Measurements from ENCODE around the gene MKRN2OS. TPM values are rescaled to one million over a fixed set of nuclear protein-coding genes. Genes with fewer than 3 reads are reported as not detected.

MKRN2OS gene, protein sequence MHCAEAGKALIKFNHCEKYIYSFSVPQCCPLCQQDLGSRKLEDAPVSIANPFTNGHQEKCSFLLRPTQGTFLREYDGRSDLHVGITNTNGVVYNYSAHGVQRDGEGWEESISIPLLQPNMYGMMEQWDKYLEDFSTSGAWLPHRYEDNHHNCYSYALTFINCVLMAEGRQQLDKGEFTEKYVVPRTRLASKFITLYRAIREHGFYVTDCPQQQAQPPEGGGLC
- not detected for total RNA-seq
- 1 to 10 TPM in 1 of 2 donors, not detected in 1; 5.0 TPM for polyA plus RNA-seq
- long read RNA-seq, donor 1, partial matches to known transcripts: 0 of 1 reads
- long read RNA-seq, donor 1, other reads (novel, unspliced or antisense): 1 of 1 reads
- long read RNA-seq, donor 2, partial matches to known transcripts: 0 of 3 reads
- long read RNA-seq, donor 2, other reads (novel, unspliced or antisense): 3 of 3 reads

DNA sequence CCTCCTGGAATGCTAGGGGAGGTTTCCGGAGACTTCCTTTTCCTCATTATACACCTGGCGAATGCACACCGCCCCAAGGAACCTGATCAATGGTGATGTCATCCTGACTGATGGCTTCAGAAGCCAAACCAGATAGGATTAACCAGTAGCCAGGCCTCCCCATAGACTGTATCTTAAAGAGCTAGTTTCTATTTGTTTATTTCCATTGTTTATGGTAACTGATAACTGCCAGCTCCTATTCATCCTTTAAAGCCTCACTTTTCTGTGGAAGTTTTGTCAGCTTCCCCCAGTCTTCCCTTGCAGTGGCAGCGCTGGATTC, at the start of gene MKRN2OS:
Gene MKRN2OS (minus strand): TSS at position 27 of the 319 bp plus-strand sequence. CDS start 35 bp downstream, outside the sequence.
- no peak for ATAC-seq (ENCODE audit: low FRiP score)
- 51 to 53% methylated on average over 4 of the region's 4 CpGs for WGBS, 2 donors

DNA sequence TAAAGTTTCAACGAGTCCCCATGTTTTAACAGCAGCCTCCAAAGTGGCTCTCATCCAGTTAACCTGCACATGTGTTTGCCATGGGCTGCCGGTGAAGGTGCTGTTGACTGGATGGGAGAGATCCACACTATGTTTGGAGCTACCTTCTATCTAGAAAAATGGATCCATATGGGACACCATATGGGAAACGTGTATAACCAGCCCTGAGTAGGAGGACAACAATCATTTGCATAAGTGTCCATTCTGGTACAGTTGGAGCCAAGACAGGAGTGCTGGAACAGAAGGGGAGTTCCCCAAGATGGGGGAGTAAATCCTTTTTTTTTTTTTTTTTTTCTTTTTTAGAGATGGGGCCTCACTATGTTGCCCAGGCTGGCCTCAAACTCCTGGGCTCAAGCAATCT, 48.2 kb upstream of the MKRN2OS start:
- Histone ChIP-seq H3K27ac (ENCODE audit: low read depth in 1 of 2, low read length in 2 of 2) (no peak overlapping the region), H3K27me3 (ENCODE audit: control insufficient read depth in 1 of 2, insufficient read depth in 2 of 2, low read length in 1 of 2) (no peaks in the 10 kb centered on the region), H3K36me3 (ENCODE audit: control insufficient read depth in 1 of 2, insufficient read depth in 2 of 2, low read length in 1 of 2) (peaks cover 7 to 20% of the 10 kb centered on the region in 2 donors)

More for the DNA sequence above, at the start of gene MKRN2OS:
- Histone ChIP-seq H3K27me3 (ENCODE audit: control insufficient read depth in 1 of 2, insufficient read depth in 2 of 2, low read length in 1 of 2) (no peaks in the 10 kb centered on the region), H3K4me3 (ENCODE audit: low read length in 2 of 2) (no peak within 1 kb of the TSS), H3K27ac (ENCODE audit: low read depth in 1 of 2, low read length in 2 of 2) (no peak within 1 kb of the TSS), H3K36me3 (ENCODE audit: control insufficient read depth in 1 of 2, insufficient read depth in 2 of 2, low read length in 1 of 2) (no peaks in the 10 kb centered on the region), H3K4me1 (ENCODE audit: control insufficient read depth in 1 of 2, insufficient read depth in 2 of 2, low read length in 2 of 2) (no peaks in the 10 kb centered on the region), H3K9me3 (ENCODE audit: control insufficient read depth, low read length) (no peaks in the 10 kb centered on the region)
- DNase-seq: no peak
- intact Hi-C loops (cut with DNase I): no loop called here

DNA sequence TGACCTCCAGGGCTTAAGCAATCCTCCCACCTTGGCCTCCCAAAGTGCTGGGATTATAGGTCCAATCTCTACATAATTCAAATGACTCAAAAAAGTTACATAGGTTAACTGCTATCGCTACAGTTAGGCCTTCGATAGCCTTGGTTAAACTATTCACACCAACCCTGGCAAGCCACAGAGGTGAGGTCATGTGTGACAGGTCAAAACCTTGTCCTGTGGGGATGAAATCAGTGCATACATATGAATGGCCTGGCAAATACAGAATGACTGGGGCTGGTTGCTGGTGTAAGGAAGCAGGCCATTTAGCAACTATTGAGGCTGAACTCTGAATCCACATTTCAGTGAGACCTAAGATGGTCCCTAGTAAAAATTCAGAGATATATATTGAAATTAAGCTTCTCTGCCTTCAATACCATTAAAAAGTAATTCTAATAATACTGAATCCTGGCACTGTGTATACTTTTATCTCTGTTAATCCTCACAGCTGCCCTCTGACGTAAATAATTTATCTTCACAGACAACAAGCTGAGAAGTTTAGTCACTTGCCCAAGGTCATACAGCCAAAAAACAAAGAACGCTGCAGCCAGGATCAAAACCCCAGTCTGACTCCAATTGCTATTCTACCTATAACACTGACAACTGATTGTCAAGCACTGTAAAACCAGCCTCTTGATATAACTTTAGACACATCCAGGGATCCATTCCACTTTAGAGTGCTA, 46.9 kb upstream of the MKRN2OS start:
- Histone ChIP-seq H3K4me3 (ENCODE audit: low read length in 2 of 2) (no peak overlapping the region), H3K27ac (ENCODE audit: low read depth in 1 of 2, low read length in 2 of 2) (no peak overlapping the region), H3K27me3 (ENCODE audit: control insufficient read depth in 1 of 2, insufficient read depth in 2 of 2, low read length in 1 of 2) (no peaks in the 10 kb centered on the region), H3K4me1 (ENCODE audit: control insufficient read depth in 1 of 2, insufficient read depth in 2 of 2, low read length in 2 of 2) (no peaks in the 10 kb centered on the region), H3K9me3 (ENCODE audit: control insufficient read depth, low read length) (no peaks in the 10 kb centered on the region), H3K36me3 (ENCODE audit: control insufficient read depth in 1 of 2, insufficient read depth in 2 of 2, low read length in 1 of 2) (peaks cover 3 to 20% of the 10 kb centered on the region in 2 donors)
- DNase-seq (no peak), ATAC-seq (ENCODE audit: low FRiP score) (no peak)
- intact Hi-C loops (cut with DNase I): loop anchor here in 1 of 2 donors (10.0 kb wide), 1 partner anchor 133 kb away; no protein-coding TSS in a partner anchor
- 93% methylated on average over 4 of the region's 4 CpGs for WGBS, 2 donors

More for the DNA sequence above, 48.2 kb upstream of the MKRN2OS start:
- Histone ChIP-seq H3K4me3 (ENCODE audit: low read length in 2 of 2) (no peak overlapping the region), H3K4me1 (ENCODE audit: control insufficient read depth in 1 of 2, insufficient read depth in 2 of 2, low read length in 2 of 2) (no peaks in the 10 kb centered on the region), H3K9me3 (ENCODE audit: control insufficient read depth, low read length) (no peaks in the 10 kb centered on the region)
- intact Hi-C loops (cut with DNase I): loop anchor here in 1 of 2 donors (10.0 kb wide), 1 partner anchor 131 kb away; no protein-coding TSS in a partner anchor
- ATAC-seq (ENCODE audit: low FRiP score) (no peak), DNase-seq (no peak)
- WGBS, 2 donors: 89 to 90% methylated on average over 3 of the region's 3 CpGs

DNA sequence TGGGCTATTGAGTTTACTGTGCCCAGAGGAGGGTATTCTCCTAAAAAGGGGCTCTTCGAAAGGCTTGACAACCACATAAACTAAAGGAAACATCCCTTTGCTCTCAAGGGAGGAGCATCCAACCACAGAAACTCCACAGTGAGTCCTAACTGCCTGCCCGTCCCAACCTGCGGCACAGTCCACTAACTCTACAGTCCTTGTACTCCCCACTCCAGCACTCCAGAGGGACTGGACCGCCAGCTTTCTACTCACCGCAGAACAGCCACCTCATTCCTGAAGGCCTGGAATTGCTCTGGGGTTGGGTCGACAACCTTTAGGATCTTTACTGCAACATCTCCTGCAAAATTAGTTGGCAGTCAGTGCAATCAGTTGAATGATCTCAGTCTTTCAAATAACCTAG, 46.2 kb upstream of the MKRN2OS start:
- Histone ChIP-seq H3K36me3 (ENCODE audit: control insufficient read depth in 1 of 2, insufficient read depth in 2 of 2, low read length in 1 of 2) (peaks cover 3 to 20% of the 10 kb centered on the region in 2 donors), H3K27ac (ENCODE audit: low read depth in 1 of 2, low read length in 2 of 2) (no peak overlapping the region), H3K4me1 (ENCODE audit: control insufficient read depth in 1 of 2, insufficient read depth in 2 of 2, low read length in 2 of 2) (no peaks in the 10 kb centered on the region), H3K27me3 (ENCODE audit: control insufficient read depth in 1 of 2, insufficient read depth in 2 of 2, low read length in 1 of 2) (no peaks in the 10 kb centered on the region), H3K4me3 (ENCODE audit: low read length in 2 of 2) (no peak overlapping the region), H3K9me3 (ENCODE audit: control insufficient read depth, low read length) (no peaks in the 10 kb centered on the region)
- DNase-seq (no peak), ATAC-seq (ENCODE audit: low FRiP score) (no peak)
- intact Hi-C loops (cut with DNase I): loop anchor here in 1 of 2 donors (10.0 kb wide), 1 partner anchor 133 kb away; no protein-coding TSS in a partner anchor
- 93 to 94% methylated on average over 6 of the region's 6 CpGs for WGBS, 2 donors

DNA sequence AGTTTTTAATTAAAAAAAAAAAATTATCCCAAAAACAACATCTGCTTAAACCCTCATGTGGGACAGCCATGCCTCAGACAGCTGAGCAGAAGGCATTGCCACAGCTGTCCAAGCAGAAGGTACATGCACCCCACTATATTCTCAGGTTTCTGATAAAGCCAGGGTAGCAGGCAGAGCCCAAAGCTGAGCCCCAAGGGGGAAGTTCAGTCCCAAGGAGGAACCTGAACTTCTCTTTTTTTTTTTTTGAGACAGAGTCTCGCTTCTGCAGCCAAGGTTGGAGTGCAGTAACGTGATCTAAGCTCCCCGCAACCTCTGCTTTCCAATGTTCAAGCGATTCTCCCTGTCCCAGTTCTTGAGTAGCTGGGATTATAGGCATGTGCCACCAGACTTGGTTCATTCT, 44.8 kb upstream of the MKRN2OS start:
- Histone ChIP-seq H3K4me1 (ENCODE audit: control insufficient read depth in 1 of 2, insufficient read depth in 2 of 2, low read length in 2 of 2) (no peaks in the 10 kb centered on the region), H3K27ac (ENCODE audit: low read depth in 1 of 2, low read length in 2 of 2) (no peak overlapping the region), H3K9me3 (ENCODE audit: control insufficient read depth, low read length) (no peaks in the 10 kb centered on the region), H3K4me3 (ENCODE audit: low read length in 2 of 2) (no peak overlapping the region), H3K36me3 (ENCODE audit: control insufficient read depth in 1 of 2, insufficient read depth in 2 of 2, low read length in 1 of 2) (peaks cover 5 to 24% of the 10 kb centered on the region in 2 donors), H3K27me3 (ENCODE audit: control insufficient read depth in 1 of 2, insufficient read depth in 2 of 2, low read length in 1 of 2) (no peaks in the 10 kb centered on the region)
- intact Hi-C loops (cut with DNase I): loop anchor here in 1 of 2 donors (10.0 kb wide), 1 partner anchor 135 kb away; no protein-coding TSS in a partner anchor
- ATAC-seq (ENCODE audit: low FRiP score): no peak
- WGBS, 2 donors: 93% methylated on average over 3 of the region's 4 CpGs; no CpG with 5 or more reads in 1 of the 2 donors
- DNase-seq: no peak

DNA sequence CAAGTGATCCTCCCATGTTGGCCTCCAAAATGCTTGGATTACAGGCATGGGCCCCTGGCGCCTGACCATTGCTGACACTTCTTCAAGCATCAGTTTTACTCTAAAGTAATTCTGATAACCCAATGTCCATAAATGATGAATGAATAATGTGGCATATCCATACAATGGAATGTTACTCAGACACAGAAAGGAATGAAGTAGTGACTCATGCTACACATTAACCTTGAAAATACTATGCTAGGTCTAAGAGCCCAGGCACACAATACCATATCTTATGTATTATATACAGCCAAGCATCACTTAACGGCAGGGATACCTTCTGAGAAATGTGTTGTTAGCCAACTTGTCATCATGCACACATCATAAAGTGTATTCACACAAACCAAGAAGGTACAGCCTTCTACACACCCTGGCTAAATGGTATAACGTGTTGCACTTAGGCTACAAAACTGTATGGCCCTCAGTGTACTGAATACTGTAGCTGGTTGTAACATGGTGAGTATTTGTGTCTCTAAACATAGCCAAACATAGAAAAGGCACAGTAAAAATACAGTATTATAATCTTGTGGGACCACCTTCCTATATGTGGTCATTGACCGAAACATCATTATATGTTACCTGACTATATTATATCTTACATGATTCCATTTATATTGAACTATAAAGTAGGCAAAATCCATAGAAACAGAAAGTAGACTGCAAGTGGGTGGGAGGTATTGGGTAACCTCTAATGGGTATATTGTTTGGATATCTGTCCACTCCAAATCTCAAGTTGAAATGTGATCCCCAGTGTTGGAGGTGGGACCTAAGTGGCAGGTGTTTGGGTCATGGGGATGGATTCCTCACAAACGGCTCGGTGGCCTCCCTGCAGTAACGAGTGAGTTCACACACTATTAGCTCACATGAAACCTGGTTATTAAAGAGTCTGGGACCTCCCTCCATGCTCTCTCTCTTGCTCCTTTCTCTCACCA, 43.0 kb upstream of the MKRN2OS start:
- H3K9me3 ChIP-seq (ENCODE audit: control insufficient read depth, low read length): no peaks in the 10 kb centered on the region
- intact Hi-C loops (cut with DNase I): loop anchor here in 1 of 2 donors (5.0 kb wide), 1 partner anchor 54 kb away; no protein-coding TSS in a partner anchor
- H3K27ac ChIP-seq (ENCODE audit: low read depth in 1 of 2, low read length in 2 of 2): no peak overlapping the region
- ATAC-seq (ENCODE audit: low FRiP score): no peak
- peaks cover 3 to 27% of the 10 kb centered on the region in 2 donors for H3K36me3 ChIP-seq (ENCODE audit: control insufficient read depth in 1 of 2, insufficient read depth in 2 of 2, low read length in 1 of 2)
- no peak for DNase-seq
- no peak overlapping the region for H3K4me3 ChIP-seq (ENCODE audit: low read length in 2 of 2)
- no peaks in the 10 kb centered on the region for H3K27me3 ChIP-seq (ENCODE audit: control insufficient read depth in 1 of 2, insufficient read depth in 2 of 2, low read length in 1 of 2)
- H3K4me1 ChIP-seq (ENCODE audit: control insufficient read depth in 1 of 2, insufficient read depth in 2 of 2, low read length in 2 of 2): no peaks in the 10 kb centered on the region
- 70 to 81% methylated on average over 7 of the region's 7 CpGs for WGBS, 2 donors

DNA sequence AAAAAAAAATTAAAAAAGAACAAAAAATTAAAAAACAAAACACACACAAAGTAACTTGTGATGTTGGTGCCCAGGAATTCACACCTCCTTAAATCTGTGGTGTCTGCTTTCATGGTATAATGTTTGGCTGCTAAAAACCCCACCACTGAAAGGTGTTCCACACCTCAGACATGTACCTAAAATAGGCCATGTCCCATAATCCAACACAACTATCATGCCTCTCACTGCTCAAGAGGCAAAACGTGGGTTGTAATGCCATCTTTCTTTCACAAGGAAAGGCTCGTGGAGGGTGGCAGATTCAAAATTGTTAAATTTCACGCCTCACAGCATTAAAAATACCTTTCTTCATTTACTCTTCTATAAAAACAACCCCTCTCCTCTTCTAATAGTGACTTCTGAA, 41.1 kb upstream of the MKRN2OS start:
- H3K36me3 ChIP-seq (ENCODE audit: control insufficient read depth in 1 of 2, insufficient read depth in 2 of 2, low read length in 1 of 2): peaks cover 3 to 26% of the 10 kb centered on the region in 2 donors
- H3K27ac ChIP-seq (ENCODE audit: low read depth in 1 of 2, low read length in 2 of 2): no peak overlapping the region
- H3K4me1 ChIP-seq (ENCODE audit: control insufficient read depth in 1 of 2, insufficient read depth in 2 of 2, low read length in 2 of 2): no peaks in the 10 kb centered on the region
- DNase-seq (no peak), ATAC-seq (ENCODE audit: low FRiP score) (no peak)
- intact Hi-C loops (cut with DNase I): loop anchor here in 1 of 2 donors (5.0 kb wide), 1 partner anchor 56 kb away; no protein-coding TSS in a partner anchor
- H3K9me3 ChIP-seq (ENCODE audit: control insufficient read depth, low read length): no peaks in the 10 kb centered on the region
- H3K27me3 ChIP-seq (ENCODE audit: control insufficient read depth in 1 of 2, insufficient read depth in 2 of 2, low read length in 1 of 2): no peaks in the 10 kb centered on the region
- WGBS, 2 donors: 76 to 78% methylated on average over 3 of the region's 3 CpGs
- no peak overlapping the region for H3K4me3 ChIP-seq (ENCODE audit: low read length in 2 of 2)

DNA sequence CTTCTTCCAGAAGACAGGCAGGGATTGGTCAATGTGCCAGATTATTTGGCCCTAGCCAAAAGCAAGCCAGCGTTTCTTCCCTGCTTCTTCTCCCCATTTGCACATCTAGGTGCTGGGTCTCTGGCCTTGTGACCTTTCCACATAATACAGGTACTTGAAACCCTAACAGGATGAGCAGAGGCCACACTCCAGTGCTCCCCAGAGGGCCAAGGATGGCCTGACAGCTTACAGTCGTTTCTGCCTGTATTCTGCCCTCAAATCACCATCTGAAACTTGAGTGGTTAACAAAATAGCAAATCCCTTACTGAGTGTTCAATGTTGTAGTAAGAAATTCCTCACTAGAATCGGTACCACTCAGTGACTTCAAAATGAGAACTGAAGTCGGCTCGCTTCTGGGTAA, 40.7 kb upstream of the MKRN2OS start:
- intact Hi-C loops (cut with DNase I): loop anchor here in 1 of 2 donors (5.0 kb wide), 1 partner anchor 56 kb away; no protein-coding TSS in a partner anchor
- Histone ChIP-seq H3K27me3 (ENCODE audit: control insufficient read depth in 1 of 2, insufficient read depth in 2 of 2, low read length in 1 of 2) (no peaks in the 10 kb centered on the region), H3K36me3 (ENCODE audit: control insufficient read depth in 1 of 2, insufficient read depth in 2 of 2, low read length in 1 of 2) (peaks cover 3 to 24% of the 10 kb centered on the region in 2 donors), H3K9me3 (ENCODE audit: control insufficient read depth, low read length) (no peaks in the 10 kb centered on the region), H3K4me3 (ENCODE audit: low read length in 2 of 2) (no peak overlapping the region), H3K27ac (ENCODE audit: low read depth in 1 of 2, low read length in 2 of 2) (no peak overlapping the region), H3K4me1 (ENCODE audit: control insufficient read depth in 1 of 2, insufficient read depth in 2 of 2, low read length in 2 of 2) (no peaks in the 10 kb centered on the region)
- WGBS, 2 donors: 48 to 52% methylated on average over 5 of the region's 5 CpGs
- no peak for DNase-seq
- no peak for ATAC-seq (ENCODE audit: low FRiP score)
